SK-N-MC (cell line): Measurements from ENCODE around the gene HOXA9.

Experiments
- EZH2 ChIP-seq: fragments of 200-600 bp; sonication (generic); IDR thresholded peaks from one replicate; pipeline ENCODE4 v1.6.1; 2017; ENCODE audit warnings: antibody characterized with exemption
- FOXP2 ChIP-seq: optimal IDR thresholded peaks from 2 replicates; pipeline ENCODE3; 2011; ENCODE audit warnings: mild to moderate bottlenecking, moderate library complexity; ENCODE audit not compliant: insufficient read depth; ENCODE audit errors: extremely low read length, control extremely low read depth
- POLR2AphosphoS5 ChIP-seq: IDR thresholded peaks from 2 replicates; pipeline ENCODE4 v1.6.1; 2012; ENCODE audit warnings: mild to moderate bottlenecking, low read depth, low read length, borderline replicate concordance

- no peak for TF ChIP-seq EZH2
- no peak for TF ChIP-seq POLR2AphosphoS5
- no peak for TF ChIP-seq FOXP2
Observed at GRCh38 chr7:27157702-27158431, 7.5 kb downstream of the HOXA9 start.
